ENCODE measurements around the gene CDHR5.
"Not testable (repeated sequence)": the region's sequence is repeated elsewhere in the genome, so short reads cannot be mapped to it uniquely, and the experiment has no call there.

Gene CDHR5

GRCh38 chr11:581342-581741 is 43.4 kb downstream of the CDHR5 start:
- no peak for DNase-seq

GRCh38 chr11:579830-580601 is 44.7 kb downstream of the CDHR5 start:
- DNase-seq = no peak

GRCh38 chr11:578276-579035 is 46.3 kb downstream of the CDHR5 start:
- DNase-seq = no peak

GRCh38 chr11:577611-577894 is 47.2 kb downstream of the CDHR5 start:
- no peak for DNase-seq

GRCh38 chr11:576811-577610 is 47.7 kb downstream of the CDHR5 start:
- DNase-seq = no peak

- peak; percentile 86 to 92 for DNase-seq
Observed at GRCh38 chr11:575996-576768, 48.6 kb downstream of the CDHR5 start, which contains the start of gene PHRF1. PHRF1 (plus strand) TSS chr11:576470; CDS start chr11:581513, 5,043 bp downstream.

GRCh38 chr11:575313-575995 is 49.3 kb downstream of the CDHR5 start:
- no peak for DNase-seq

- no peak for DNase-seq
Observed at GRCh38 chr11:574632-575312, 50.0 kb downstream of the CDHR5 start.

GRCh38 chr11:574031-574570 is 50.7 kb downstream of the CDHR5 start:
- DNase-seq = not testable (repeated sequence)

GRCh38 chr11:573146-573759 is 51.5 kb downstream of the CDHR5 start:
- DNase-seq = no peak

GRCh38 chr11:571802-572185 is 53.0 kb downstream of the CDHR5 start:
- no peak for DNase-seq

GRCh38 chr11:569158-569885 is 55.4 kb downstream of the CDHR5 start:
- no peak for DNase-seq

GRCh38 chr11:568306-569157 is 56.2 kb downstream of the CDHR5 start:
- DNase-seq = peak; percentile 82 to 88

- no peak for DNase-seq
Observed at GRCh38 chr11:567629-568292, 57.0 kb downstream of the CDHR5 start.

GRCh38 chr11:567011-567628 is 57.6 kb downstream of the CDHR5 start:
- DNase-seq = no peak
